Measurements from ENCODE around the gene KIZ.

The KIZ gene

DNA sequence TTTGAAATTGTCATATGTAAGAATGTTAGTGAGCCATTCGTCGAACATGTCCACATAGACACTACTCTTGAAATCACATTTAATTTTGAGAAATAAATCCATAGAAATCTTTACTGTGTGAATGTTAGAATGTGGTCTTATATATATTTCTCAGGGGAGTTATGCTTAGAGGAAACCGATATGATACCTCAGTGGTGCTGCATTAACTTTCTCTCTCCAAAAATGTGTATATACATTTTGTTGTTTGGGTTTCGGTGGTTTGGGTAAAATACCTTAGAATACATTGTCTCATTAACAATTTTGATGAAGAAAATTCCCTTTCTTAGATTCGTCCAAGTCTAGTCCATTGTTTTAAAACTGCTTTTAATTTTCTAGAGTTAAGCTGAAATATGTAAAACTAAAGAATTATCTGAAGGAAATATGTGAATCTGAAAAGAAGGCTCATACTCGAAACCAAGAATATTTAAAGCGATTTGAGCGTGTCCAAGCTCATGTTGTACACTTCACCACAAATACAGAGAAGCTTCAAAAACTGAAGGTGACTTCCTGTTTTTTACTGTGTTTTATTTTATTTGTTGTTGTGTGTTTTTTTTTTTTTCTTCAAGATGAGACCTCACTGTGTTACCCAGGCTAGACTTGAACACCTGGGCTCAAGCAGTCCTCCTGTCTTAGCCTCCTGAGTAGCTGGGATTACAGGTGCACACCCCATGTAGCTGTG lies 10.3 kb downstream of the KIZ start:
- Mint-ChIP-seq H3K27ac (no peak overlapping the region), H3K4me3 (no peak overlapping the region), H3K9me3 (no peaks in the 10 kb centered on the region), H3K4me1 (no peaks in the 10 kb centered on the region), H3K36me3 (ENCODE audit: low read depth) (peaks cover 13% of the 10 kb centered on the region), H3K27me3 (ENCODE audit: low read depth, poor library complexity) (no peaks in the 10 kb centered on the region)
- no peak for DNase-seq
- TF ChIP-seq, protein P1, sequence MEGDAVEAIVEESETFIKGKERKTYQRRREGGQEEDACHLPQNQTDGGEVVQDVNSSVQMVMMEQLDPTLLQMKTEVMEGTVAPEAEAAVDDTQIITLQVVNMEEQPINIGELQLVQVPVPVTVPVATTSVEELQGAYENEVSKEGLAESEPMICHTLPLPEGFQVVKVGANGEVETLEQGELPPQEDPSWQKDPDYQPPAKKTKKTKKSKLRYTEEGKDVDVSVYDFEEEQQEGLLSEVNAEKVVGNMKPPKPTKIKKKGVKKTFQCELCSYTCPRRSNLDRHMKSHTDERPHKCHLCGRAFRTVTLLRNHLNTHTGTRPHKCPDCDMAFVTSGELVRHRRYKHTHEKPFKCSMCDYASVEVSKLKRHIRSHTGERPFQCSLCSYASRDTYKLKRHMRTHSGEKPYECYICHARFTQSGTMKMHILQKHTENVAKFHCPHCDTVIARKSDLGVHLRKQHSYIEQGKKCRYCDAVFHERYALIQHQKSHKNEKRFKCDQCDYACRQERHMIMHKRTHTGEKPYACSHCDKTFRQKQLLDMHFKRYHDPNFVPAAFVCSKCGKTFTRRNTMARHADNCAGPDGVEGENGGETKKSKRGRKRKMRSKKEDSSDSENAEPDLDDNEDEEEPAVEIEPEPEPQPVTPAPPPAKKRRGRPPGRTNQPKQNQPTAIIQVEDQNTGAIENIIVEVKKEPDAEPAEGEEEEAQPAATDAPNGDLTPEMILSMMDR (IDR thresholded peaks at IDR 0.05): no peak

DNA sequence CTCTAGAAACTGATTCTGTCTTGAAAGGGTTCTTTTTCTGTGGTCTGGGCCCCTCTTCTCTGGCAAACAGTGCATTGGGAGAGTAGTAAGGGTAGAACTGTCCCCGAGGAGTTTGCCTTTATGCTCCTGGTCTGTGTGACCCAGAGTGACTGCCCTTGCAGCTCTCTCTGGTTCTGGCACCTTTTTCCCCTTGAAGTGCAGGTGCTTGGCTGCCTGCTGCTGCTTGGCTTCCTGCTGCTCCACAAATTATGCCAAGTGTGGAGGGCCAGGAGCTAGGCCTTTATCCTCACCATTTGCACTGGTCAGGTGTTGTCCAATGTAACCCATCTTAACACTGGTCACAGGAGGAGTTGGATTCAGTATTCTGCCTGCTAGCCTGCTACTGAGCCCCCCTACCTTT lies 11.2 kb downstream of the KIZ start:
- TF ChIP-seq, protein P1 (IDR thresholded peaks at IDR 0.05): no peak
- no peaks in the 10 kb centered on the region for H3K4me1 Mint-ChIP-seq
- H3K4me3 Mint-ChIP-seq: no peak overlapping the region
- H3K36me3 Mint-ChIP-seq (ENCODE audit: low read depth): peaks cover 8% of the 10 kb centered on the region
- no peak for DNase-seq
- no peaks in the 10 kb centered on the region for H3K27me3 Mint-ChIP-seq (ENCODE audit: low read depth, poor library complexity)
- no peaks in the 10 kb centered on the region for H3K9me3 Mint-ChIP-seq
- no peak overlapping the region for H3K27ac Mint-ChIP-seq

DNA sequence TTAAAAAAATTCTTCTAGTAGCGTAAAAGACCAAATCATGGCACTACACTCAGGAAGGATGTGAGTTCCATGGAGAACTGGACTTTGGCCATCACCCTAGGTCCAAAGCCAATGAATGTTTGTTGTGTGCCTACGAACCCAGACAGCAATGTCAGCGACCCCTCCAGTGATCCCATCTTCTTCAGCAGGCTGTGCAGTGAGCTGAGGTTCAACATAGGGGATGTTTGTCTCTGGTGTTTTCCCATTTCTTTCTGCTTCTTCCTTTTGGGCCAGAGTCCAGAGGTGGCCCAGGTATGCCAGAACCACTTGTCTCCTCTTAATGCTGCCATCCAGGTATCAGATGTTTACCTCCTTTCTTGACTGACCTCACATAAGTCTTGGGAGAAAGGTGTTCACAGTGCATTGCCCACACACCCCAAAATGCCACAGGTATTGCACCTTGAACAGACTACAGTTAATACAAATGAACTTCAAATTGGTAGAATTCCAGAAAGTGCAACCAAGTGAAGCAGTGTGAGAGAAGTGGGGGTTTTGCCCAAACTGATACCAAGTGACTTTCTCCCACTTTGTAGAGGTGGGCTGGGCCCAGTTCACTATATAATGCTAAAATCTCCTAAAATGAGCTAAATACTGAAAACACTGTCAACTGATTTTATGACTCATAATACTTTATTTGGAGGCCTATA lies 14.1 kb downstream of the KIZ start:
- H3K4me1 Mint-ChIP-seq: no peaks in the 10 kb centered on the region
- no peaks in the 10 kb centered on the region for H3K9me3 Mint-ChIP-seq
- no peak overlapping the region for H3K27ac Mint-ChIP-seq
- DNase-seq: no peak
- no peaks in the 10 kb centered on the region for H3K27me3 Mint-ChIP-seq (ENCODE audit: low read depth, poor library complexity)
- TF ChIP-seq, protein P1 (IDR thresholded peaks at IDR 0.05): no peak
- H3K4me3 Mint-ChIP-seq: no peak overlapping the region
- H3K36me3 Mint-ChIP-seq (ENCODE audit: low read depth): peaks cover 8% of the 10 kb centered on the region

DNA sequence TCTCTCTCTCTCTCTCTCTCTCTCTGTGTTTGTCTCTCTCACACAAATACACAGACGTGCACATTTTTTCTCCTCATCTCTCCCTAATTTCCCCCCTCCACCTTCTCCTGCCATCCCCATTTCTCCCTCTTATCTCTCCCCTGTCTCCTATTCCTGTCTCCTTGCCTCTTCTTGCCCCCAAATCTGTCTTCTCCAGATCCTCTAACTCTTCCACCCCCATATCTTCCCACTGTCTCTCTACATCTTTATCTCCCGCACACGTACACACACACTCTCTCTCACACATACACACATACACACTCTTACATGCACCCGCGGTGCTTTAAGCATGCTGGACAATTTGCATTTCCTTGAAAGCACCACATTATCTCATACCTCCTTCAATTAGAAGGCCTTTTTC lies 15.9 kb downstream of the KIZ start:
- TF ChIP-seq, protein P1 (IDR thresholded peaks at IDR 0.05): no peak
- DNase-seq: no peak

DNA sequence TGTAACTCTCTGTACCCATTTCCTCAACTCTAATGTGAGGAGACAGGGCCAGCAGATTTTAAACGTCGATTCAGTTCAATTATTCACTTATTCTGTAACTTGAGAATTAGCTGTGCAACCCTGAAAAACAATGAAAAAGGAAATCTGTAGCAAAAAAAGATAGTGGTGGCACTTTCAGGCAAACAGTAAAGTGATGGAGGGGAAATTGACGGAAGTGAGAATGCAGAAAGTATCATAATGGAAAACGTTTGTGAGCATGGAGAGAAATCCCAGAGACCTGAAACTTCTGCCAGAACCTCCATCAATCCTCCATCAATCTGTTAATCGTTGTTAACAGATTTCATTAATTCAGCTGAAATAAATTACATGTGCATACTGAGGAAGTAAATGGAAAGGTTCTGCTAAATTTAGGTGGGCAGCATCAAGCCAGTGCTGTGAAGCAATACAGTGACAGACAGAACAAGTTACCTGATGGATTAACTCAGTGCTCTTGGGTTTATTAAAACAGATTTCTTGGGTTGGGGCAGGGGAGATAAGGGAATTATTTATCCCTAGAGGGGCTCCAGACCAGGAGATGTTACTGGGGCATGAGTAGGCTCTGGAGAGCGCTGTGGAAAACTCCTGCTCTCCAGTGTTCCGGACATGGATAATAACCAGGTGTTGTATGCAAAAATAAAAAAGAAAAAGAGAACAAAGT lies 17.5 kb downstream of the KIZ start:
- H3K4me3 Mint-ChIP-seq: no peak overlapping the region
- no peaks in the 10 kb centered on the region for H3K9me3 Mint-ChIP-seq
- H3K27ac Mint-ChIP-seq: peak overlapping the region; percentile 26
- TF ChIP-seq, protein P1 (IDR thresholded peaks at IDR 0.05): no peak
- no peak for DNase-seq
- H3K27me3 Mint-ChIP-seq (ENCODE audit: low read depth, poor library complexity): no peaks in the 10 kb centered on the region
- H3K4me1 Mint-ChIP-seq: no peaks in the 10 kb centered on the region
- H3K36me3 Mint-ChIP-seq (ENCODE audit: low read depth): peaks cover 3% of the 10 kb centered on the region

More for the DNA sequence above, 15.9 kb downstream of the KIZ start:
- peaks cover 8% of the 10 kb centered on the region for H3K36me3 Mint-ChIP-seq (ENCODE audit: low read depth)
- no peak overlapping the region for H3K4me3 Mint-ChIP-seq
- no peak overlapping the region for H3K27ac Mint-ChIP-seq
- H3K27me3 Mint-ChIP-seq (ENCODE audit: low read depth, poor library complexity): no peaks in the 10 kb centered on the region
- no peaks in the 10 kb centered on the region for H3K9me3 Mint-ChIP-seq
- H3K4me1 Mint-ChIP-seq: no peaks in the 10 kb centered on the region

All from nephron progenitor cell (in vitro differentiated cells).